Naive thymus-derived CD4-positive, alpha-beta T cell (primary cell): ENCODE data around the gene KCNQ5. TPM values are rescaled to one million over a fixed set of nuclear protein-coding genes. Genes with fewer than 3 reads are reported as not detected.
A peak's percentile ranks its signal among the peaks of the same experiment; 100 is the strongest.

Experiments used
- ATAC-seq: fragments of 150-1000 bp; cut with Tn5 transposase; 2 replicates; pipeline ENCODE4 v1.10.0; 2021; ENCODE audit warnings: mild to moderate bottlenecking, moderate library complexity
- CTCF ChIA-PET: fragments of 350-600 bp; sonication (Branson Sonifier 250); formaldehyde crosslinking; loops from one replicate; lab custom pipeline; 2021; ENCODE audit warnings: antibody characterized with exemption; lab: Charles Lee
- POLR2A ChIA-PET: fragments of 350-600 bp; sonication (Branson Sonifier 250); formaldehyde crosslinking; loops from one replicate; lab custom pipeline; 2021; ENCODE audit warnings: antibody characterized with exemption, inconsistent platforms; lab: Charles Lee
- DNase-seq, 9 donors: peaks; one replicate each; pipeline versions ENCODE4 v3.0.0 to v3.0.0-alpha.2; 2020 to 2022; ENCODE audit warnings: mixed read lengths in 1 of 9
- H3K27ac ChIP-seq: one replicate; pipeline ENCODE4 v1.7.0; 2013; ENCODE audit warnings: mild to moderate bottlenecking, low read depth, low read length, moderate library complexity
- H3K27me3 ChIP-seq, 2 donors: one replicate each; pipeline ENCODE4 v1.7.0; 2013; ENCODE audit warnings: low read length in 2 of 2, mild to moderate bottlenecking in 2 of 2, moderate library complexity in 2 of 2; ENCODE audit not compliant: control insufficient read depth in 2 of 2, insufficient read depth in 2 of 2
- H3K36me3 ChIP-seq, 3 experiments: 1 replicate in 2 of 3; 2 replicates in 1 of 3; pipeline ENCODE4 v1.7.0; 2013; ENCODE audit warnings: low read length in 3 of 3, mild to moderate bottlenecking in 3 of 3, moderate library complexity in 1 of 3; ENCODE audit not compliant: insufficient read depth in 3 of 3, control insufficient read depth in 2 of 3
- H3K4me1 ChIP-seq, 2 donors: one replicate each; pipeline ENCODE4 v1.7.0; 2013; ENCODE audit warnings: low read length in 2 of 2, mild to moderate bottlenecking in 2 of 2, moderate library complexity in 1 of 2; ENCODE audit not compliant: control insufficient read depth in 2 of 2, insufficient read depth in 2 of 2
- H3K4me3 ChIP-seq: 2 replicates; pipeline ENCODE4 v1.7.0; 2013; ENCODE audit warnings: mild to moderate bottlenecking, low read length
- H3K9me3 ChIP-seq, 3 experiments: 1 replicate in 2 of 3; 2 replicates in 1 of 3; pipeline ENCODE4 v1.7.0; 2013; ENCODE audit warnings: low read length in 3 of 3; ENCODE audit not compliant: control insufficient read depth in 2 of 3
- H3K27ac Mint-ChIP-seq, 9 donors: one replicate each; pipeline ENCODE4 v1.8.0; 2020 to 2022; ENCODE audit warnings: mixed read lengths in 9 of 9, mild to moderate bottlenecking in 8 of 9, moderate library complexity in 5 of 9, inconsistent platforms in 2 of 9
- H3K27me3 Mint-ChIP-seq, 5 donors: one replicate each; pipeline ENCODE4 v1.8.0; 2021 to 2022; ENCODE audit warnings: mixed read lengths in 5 of 5, mild to moderate bottlenecking in 1 of 5
- H3K36me3 Mint-ChIP-seq, 5 donors: one replicate each; pipeline ENCODE4 v1.8.0; 2020 to 2022; ENCODE audit warnings: mixed read lengths in 5 of 5, mild to moderate bottlenecking in 3 of 5, inconsistent platforms in 1 of 5
- H3K4me1 Mint-ChIP-seq, 7 donors: one replicate each; pipeline ENCODE4 v1.8.0; 2020 to 2022; ENCODE audit warnings: mixed read lengths in 7 of 7, mild to moderate bottlenecking in 3 of 7, inconsistent platforms in 1 of 7
- H3K4me3 Mint-ChIP-seq, 10 donors: one replicate each; pipeline ENCODE4 v1.8.0; 2020 to 2022; ENCODE audit warnings: mild to moderate bottlenecking in 10 of 10, mixed read lengths in 10 of 10, moderate library complexity in 6 of 10, inconsistent platforms in 2 of 10
- H3K9me3 Mint-ChIP-seq, 11 donors: one replicate each; pipeline ENCODE4 v1.8.0; 2020 to 2022; ENCODE audit warnings: mixed read lengths in 11 of 11, mild to moderate bottlenecking in 4 of 11, inconsistent platforms in 1 of 11, moderate library complexity in 1 of 11
- intact Hi-C, 2 donors: fragments of 100-400 bp; cut with micrococcal nuclease; formaldehyde crosslinking; loops; one replicate each; pipeline ENCODE4 v1.15.1; 2023
- polyA plus RNA-seq, 2 donors: library from polyadenylated mRNA; unstranded; fragments of 300-500 nt; fragmentation: Illumina TruSeq; gene quantifications; one replicate each; pipeline ENCODE4 v1.2.3, GENCODE V29; 2021
- total RNA-seq, 6 experiments: library from RNA in 5 of 6; stranded (reverse) in 5 of 6; gene quantifications; 1 replicate in 5 of 6; 2 replicates in 1 of 6; pipeline ENCODE4 v1.2.3 and lab custom pipeline; 2021 to 2026

Gene KCNQ5
- total and polyA plus RNA-seq, 7 experiments from 2014 or later, result 2.3 to 18.3 (median 7.2) TPM

DNA sequence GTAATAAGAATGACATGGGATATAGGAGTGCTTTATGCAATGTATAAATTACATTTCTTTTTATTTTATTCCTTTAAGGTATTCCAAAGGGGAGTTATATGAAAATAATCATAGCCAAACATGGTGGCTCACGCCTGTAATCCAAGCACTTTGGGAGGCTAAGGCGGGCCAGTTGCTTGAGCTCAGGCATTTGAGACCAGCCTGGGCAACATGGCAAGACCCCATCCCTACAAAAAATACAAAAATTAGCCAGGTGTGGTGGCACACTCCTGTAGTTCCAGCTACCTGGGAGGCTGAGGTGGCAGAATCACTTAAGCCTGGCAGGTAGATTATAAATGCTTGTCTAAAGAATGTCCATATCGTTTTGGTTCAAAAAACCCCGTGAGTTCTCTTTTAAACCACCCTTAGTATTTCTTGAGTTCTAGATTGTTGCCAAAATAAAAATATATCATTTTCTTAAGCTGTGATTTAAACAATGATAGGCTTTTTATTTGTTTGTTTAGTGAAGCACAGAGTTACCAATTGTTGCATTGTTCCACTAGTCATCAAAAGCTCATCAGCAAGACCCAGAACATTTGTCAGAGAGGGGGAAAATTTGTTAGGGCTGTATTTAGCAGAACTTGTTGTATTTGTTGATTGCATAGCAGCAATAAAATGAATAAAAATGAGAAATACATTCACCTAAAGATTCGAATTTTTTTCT lies 457.2 kb downstream of the KCNQ5 start:
- H3K9me3 Mint-ChIP-seq, result no peaks in the 10 kb centered on the region
- no peaks in the 10 kb centered on the region for H3K9me3 ChIP-seq
- no peaks in the 10 kb centered on the region for H3K27me3 ChIP-seq
- no peak for DNase-seq
- H3K4me1 ChIP-seq, result no peaks in the 10 kb centered on the region
- H3K4me1 Mint-ChIP-seq, result no peaks in the 10 kb centered on the region
- intact Hi-C loops, result no loop called here
- peaks cover 0 to 18% (median 5%) of the 10 kb centered on the region in 5 donors for H3K36me3 Mint-ChIP-seq
- H3K27ac Mint-ChIP-seq, result no peak overlapping the region
- H3K4me3 ChIP-seq, result no peak overlapping the region
- ChIA-PET CTCF (no interaction called here), POLR2A (no interaction called here)
- no peak overlapping the region for H3K27ac ChIP-seq
- ATAC-seq, result no peak
- H3K36me3 ChIP-seq, result no peaks in the 10 kb centered on the region
- no peak overlapping the region for H3K4me3 Mint-ChIP-seq
- H3K27me3 Mint-ChIP-seq, result no peaks in the 10 kb centered on the region

DNA sequence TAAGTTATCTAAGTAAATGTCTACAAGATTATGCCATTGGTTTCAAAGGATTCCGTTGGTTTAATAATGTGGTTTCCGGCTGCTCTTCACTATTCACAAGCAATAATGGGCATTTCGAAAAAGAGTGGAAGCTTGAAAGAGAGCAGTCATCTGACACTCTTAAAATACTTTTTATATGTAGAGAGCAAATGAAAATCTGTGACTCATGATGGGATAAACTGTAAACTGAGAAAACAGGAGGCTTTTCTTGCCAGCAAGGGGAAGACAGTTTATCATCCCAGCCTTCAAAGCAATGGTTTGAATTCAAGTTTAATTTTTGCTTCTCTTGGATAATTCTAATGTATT lies 457.7 kb downstream of the KCNQ5 start:
- ChIA-PET POLR2A (no interaction called here), CTCF (no interaction called here)
- no peak for ATAC-seq
- H3K9me3 ChIP-seq, result no peaks in the 10 kb centered on the region
- no peaks in the 10 kb centered on the region for H3K27me3 ChIP-seq
- no peaks in the 10 kb centered on the region for H3K4me1 ChIP-seq
- no peak overlapping the region for H3K4me3 Mint-ChIP-seq
- H3K27ac ChIP-seq, result no peak overlapping the region
- H3K4me1 Mint-ChIP-seq, result no peaks in the 10 kb centered on the region
- no peaks in the 10 kb centered on the region for H3K36me3 ChIP-seq
- no peak overlapping the region for H3K27ac Mint-ChIP-seq
- no peak overlapping the region for H3K4me3 ChIP-seq
- H3K9me3 Mint-ChIP-seq, result no peaks in the 10 kb centered on the region
- DNase-seq, result no peak
- peaks cover 0 to 18% (median 5%) of the 10 kb centered on the region in 5 donors for H3K36me3 Mint-ChIP-seq
- H3K27me3 Mint-ChIP-seq, result no peaks in the 10 kb centered on the region
- intact Hi-C loops, result no loop called here

DNA sequence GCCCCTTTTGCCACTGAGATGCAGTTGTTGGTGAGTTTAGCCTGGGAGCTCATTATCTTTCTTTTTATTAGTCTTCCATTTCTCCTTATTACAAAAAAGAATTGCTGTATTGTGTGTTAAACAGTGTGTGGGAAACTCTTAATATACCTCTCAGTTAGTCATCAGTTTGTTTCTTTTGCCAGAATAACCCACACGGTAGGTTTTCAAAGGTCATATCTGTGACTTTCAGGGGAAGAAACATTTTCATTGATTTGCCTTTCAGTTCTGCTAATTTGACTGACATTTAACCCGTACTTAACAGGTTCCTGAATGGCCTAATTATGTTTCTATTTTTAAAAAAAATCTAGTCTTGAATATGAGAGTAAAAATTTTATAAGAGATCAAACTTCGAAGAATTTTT lies 458.1 kb downstream of the KCNQ5 start:
- Histone ChIP-seq H3K4me3 (no peak overlapping the region), H3K4me1 (no peaks in the 10 kb centered on the region), H3K9me3 (no peaks in the 10 kb centered on the region), H3K27me3 (no peaks in the 10 kb centered on the region), H3K36me3 (no peaks in the 10 kb centered on the region), H3K27ac (no peak overlapping the region)
- intact Hi-C loops, result no loop called here
- H3K36me3 Mint-ChIP-seq, result peaks cover 0 to 18% (median 5%) of the 10 kb centered on the region in 5 donors
- H3K27ac Mint-ChIP-seq, result no peak overlapping the region
- no peaks in the 10 kb centered on the region for H3K27me3 Mint-ChIP-seq
- no peaks in the 10 kb centered on the region for H3K9me3 Mint-ChIP-seq
- no peak for DNase-seq
- no peak overlapping the region for H3K4me3 Mint-ChIP-seq
- CTCF ChIA-PET, result no interaction called here
- ATAC-seq, result no peak
- POLR2A ChIA-PET, result no interaction called here
- no peaks in the 10 kb centered on the region for H3K4me1 Mint-ChIP-seq

DNA sequence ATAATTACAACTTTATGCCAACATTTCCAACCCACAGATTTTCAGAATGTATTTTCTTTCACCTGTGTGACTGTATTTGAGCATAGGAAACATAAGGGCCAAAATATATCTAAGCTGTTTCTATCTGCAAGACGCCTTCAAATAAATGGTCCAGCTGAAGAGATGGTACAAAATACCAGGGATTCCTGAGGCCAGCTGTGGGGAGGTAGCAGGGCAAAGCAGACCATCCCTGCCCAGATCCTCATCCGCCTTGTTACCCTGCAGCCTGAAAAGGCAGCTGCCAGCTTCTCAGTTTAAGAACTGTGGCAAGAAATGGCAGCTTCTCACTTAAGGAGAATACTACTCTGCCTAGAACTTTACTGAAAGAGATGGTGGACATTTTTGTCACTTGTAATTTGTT lies 460.1 kb downstream of the KCNQ5 start:
- DNase-seq (no peak), ATAC-seq (no peak)
- Histone ChIP-seq H3K27me3 (no peaks in the 10 kb centered on the region), H3K27ac (no peak overlapping the region), H3K9me3 (no peaks in the 10 kb centered on the region), H3K36me3 (no peaks in the 10 kb centered on the region), H3K4me3 (no peak overlapping the region), H3K4me1 (no peaks in the 10 kb centered on the region)
- ChIA-PET CTCF (interaction anchor here (0.6 kb wide), 1 partner anchor 46 kb away, joined by 3 read pairs; no protein-coding TSS in a partner anchor), POLR2A (no interaction called here)
- H3K4me1 Mint-ChIP-seq, result no peaks in the 10 kb centered on the region
- H3K36me3 Mint-ChIP-seq, result peaks cover 0 to 16% (median 10%) of the 10 kb centered on the region in 5 donors
- no peak overlapping the region for H3K4me3 Mint-ChIP-seq
- H3K9me3 Mint-ChIP-seq, result no peaks in the 10 kb centered on the region
- intact Hi-C loops, result no loop called here
- H3K27me3 Mint-ChIP-seq, result no peaks in the 10 kb centered on the region
- no peak overlapping the region for H3K27ac Mint-ChIP-seq

DNA sequence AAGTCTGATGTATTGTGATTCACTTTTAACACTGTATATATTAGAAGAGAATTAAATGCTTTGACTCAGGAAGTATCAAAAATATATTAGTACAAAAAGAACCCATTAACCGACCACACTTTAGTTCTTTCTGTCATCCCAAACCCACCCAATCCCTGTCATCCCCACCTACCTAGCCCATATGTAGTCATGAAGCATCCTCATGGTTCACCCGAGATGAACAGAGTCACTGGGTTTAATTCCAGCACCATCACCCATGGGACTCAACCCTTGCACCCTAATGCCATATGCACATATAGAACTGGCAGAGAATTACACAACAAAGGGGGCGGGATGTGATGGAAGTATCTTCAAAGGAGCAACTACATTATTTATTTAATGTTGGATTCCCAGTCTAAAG lies 462.0 kb downstream of the KCNQ5 start:
- H3K4me3 ChIP-seq, result no peak overlapping the region
- Mint-ChIP-seq H3K4me1 (peaks cover 0 to 2% (median 0%) of the 10 kb centered on the region in 7 donors), H3K27me3 (no peaks in the 10 kb centered on the region), H3K9me3 (peaks cover 0 to 6% (median 0%) of the 10 kb centered on the region in 11 donors), H3K27ac (no peak overlapping the region), H3K36me3 (peaks cover 0 to 33% (median 20%) of the 10 kb centered on the region in 5 donors), H3K4me3 (no peak overlapping the region)
- intact Hi-C loops, result no loop called here
- H3K4me1 ChIP-seq, result no peaks in the 10 kb centered on the region
- H3K9me3 ChIP-seq, result no peaks in the 10 kb centered on the region
- no peaks in the 10 kb centered on the region for H3K36me3 ChIP-seq
- POLR2A ChIA-PET, result no interaction called here
- H3K27ac ChIP-seq, result no peak overlapping the region
- DNase-seq (no peak), ATAC-seq (no peak)
- CTCF ChIA-PET, result no interaction called here
- no peaks in the 10 kb centered on the region for H3K27me3 ChIP-seq

DNA sequence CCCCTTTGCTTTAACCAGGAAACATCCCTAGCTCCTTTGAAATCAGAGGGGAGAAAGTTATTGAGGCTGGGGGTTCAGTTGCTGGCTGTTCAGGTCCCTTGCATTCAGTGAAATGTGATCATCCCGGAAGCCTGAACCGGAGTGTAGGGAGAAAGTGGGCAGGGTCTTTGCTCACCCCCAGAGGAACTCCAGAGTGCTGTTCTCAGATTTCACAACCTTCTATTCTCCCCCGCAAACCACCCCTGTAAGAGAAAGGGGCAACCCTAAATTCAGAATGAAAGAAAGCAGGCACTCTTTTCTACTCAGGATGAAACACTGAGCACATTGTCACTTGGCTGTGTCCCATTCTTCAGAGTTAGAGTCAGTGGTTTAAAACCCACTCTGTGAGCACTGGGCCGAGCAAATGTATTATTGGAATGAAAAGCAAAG lies 463.6 kb downstream of the KCNQ5 start:
- Histone ChIP-seq H3K27me3 (no peaks in the 10 kb centered on the region), H3K9me3 (no peaks in the 10 kb centered on the region), H3K36me3 (no peaks in the 10 kb centered on the region), H3K27ac (no peak overlapping the region), H3K4me1 (no peaks in the 10 kb centered on the region), H3K4me3 (no peak overlapping the region)
- no peak overlapping the region for H3K27ac Mint-ChIP-seq
- intact Hi-C loops, result no loop called here
- DNase-seq, result no peak
- no peak for ATAC-seq
- no peak overlapping the region for H3K4me3 Mint-ChIP-seq
- peaks cover 0 to 48% (median 33%) of the 10 kb centered on the region in 5 donors for H3K36me3 Mint-ChIP-seq
- no peaks in the 10 kb centered on the region for H3K27me3 Mint-ChIP-seq
- POLR2A ChIA-PET, result no interaction called here
- CTCF ChIA-PET, result interaction anchor here (1.0 kb wide), 1 partner anchor 674 kb away, joined by 4 read pairs; no protein-coding TSS in a partner anchor
- peaks cover 0 to 14% (median 4%) of the 10 kb centered on the region in 11 donors for H3K9me3 Mint-ChIP-seq
- H3K4me1 Mint-ChIP-seq, result peaks cover 0 to 2% (median 0%) of the 10 kb centered on the region in 7 donors

DNA sequence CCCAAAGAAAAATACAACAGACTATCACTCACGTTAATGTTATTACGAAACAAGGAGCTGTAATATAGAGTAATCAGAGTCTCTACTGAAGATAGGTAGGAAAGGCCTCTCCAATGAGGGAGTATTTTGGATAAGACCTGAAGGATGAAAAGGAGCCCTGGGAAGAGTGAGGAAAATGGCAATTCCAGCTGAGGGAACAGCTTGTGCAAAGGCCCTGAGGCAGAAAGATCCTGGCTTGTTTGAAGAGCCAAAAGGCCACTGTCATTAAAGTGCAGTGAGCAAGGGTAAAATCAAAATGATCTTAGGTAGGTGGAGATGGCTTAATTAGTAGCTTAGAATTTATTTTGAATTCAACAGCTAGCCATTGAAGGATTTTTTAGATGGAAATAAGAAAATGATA lies 464.9 kb downstream of the KCNQ5 start:
- Histone ChIP-seq H3K27ac (no peak overlapping the region), H3K4me3 (no peak overlapping the region), H3K4me1 (no peaks in the 10 kb centered on the region), H3K27me3 (no peaks in the 10 kb centered on the region), H3K9me3 (no peaks in the 10 kb centered on the region), H3K36me3 (no peaks in the 10 kb centered on the region)
- Mint-ChIP-seq H3K4me1 (peaks cover 0 to 2% (median 0%) of the 10 kb centered on the region in 7 donors), H3K36me3 (peaks cover 0 to 49% (median 32%) of the 10 kb centered on the region in 5 donors), H3K9me3 (peaks cover 0 to 18% (median 9%) of the 10 kb centered on the region in 11 donors), H3K4me3 (no peak overlapping the region), H3K27ac (peak overlapping the region in 1 of 9 donors; percentile 14), H3K27me3 (no peaks in the 10 kb centered on the region)
- DNase-seq, result no peak
- ChIA-PET CTCF (no interaction called here), POLR2A (no interaction called here)
- no peak for ATAC-seq
- intact Hi-C loops, result no loop called here
